WTC11 (cell line): Measurements from ENCODE around the gene HOXA13. TPM values are rescaled to one million over a fixed set of nuclear protein-coding genes. Genes with fewer than 3 reads are reported as not detected.

ENCODE experiments used
- ATAC-seq: fragments of 200-7000 bp; cut with Tn5 transposase; 2 replicates; pipeline ENCODE4 v1.10.0; 2021; ENCODE audit warnings: mild to moderate bottlenecking, moderate library complexity
- CTCF ChIA-PET: fragments of 300-600 bp; sonication (Branson Sonifier 250); formaldehyde crosslinking; loops from one replicate; lab custom pipeline; 2021; ENCODE audit warnings: antibody characterized with exemption; lab: Charles Lee
- POLR2A ChIA-PET: fragments of 350-600 bp; sonication (Branson Sonifier 250); formaldehyde crosslinking; loops from one replicate; lab custom pipeline; 2021; ENCODE audit warnings: antibody characterized with exemption; lab: Charles Lee
- DNase-seq: peaks from one replicate; pipeline ENCODE4 v3.0.0; 2021; ENCODE audit warnings: low spot score
- H3K27ac Mint-ChIP-seq: 2 replicates; pipeline ENCODE4 v1.8.0; 2021; ENCODE audit warnings: mixed read lengths
- H3K27me3 Mint-ChIP-seq: 2 replicates; pipeline ENCODE4 v1.8.0; 2021; ENCODE audit warnings: low read depth, mild to moderate bottlenecking, moderate library complexity, mixed read lengths
- H3K36me3 Mint-ChIP-seq: 2 replicates; pipeline ENCODE4 v1.8.0; 2021; ENCODE audit warnings: mixed read lengths
- H3K4me1 Mint-ChIP-seq: 2 replicates; pipeline ENCODE4 v1.8.0; 2022; ENCODE audit warnings: mixed read lengths
- H3K4me3 Mint-ChIP-seq: 2 replicates; pipeline ENCODE4 v1.8.0; 2021; ENCODE audit warnings: mild to moderate bottlenecking, moderate library complexity, mixed read lengths
- H3K9me3 Mint-ChIP-seq: 2 replicates; pipeline ENCODE4 v1.8.0; 2021; ENCODE audit warnings: mixed read lengths
- ESRRA ChIP-seq: sonication (generic); formaldehyde crosslinking; IDR thresholded peaks from 2 replicates; pipeline ENCODE4 v1.8.1; 2022; ENCODE audit warnings: mild to moderate bottlenecking, missing genetic modification reagents, borderline replicate concordance
- ETV6 ChIP-seq: sonication (generic); formaldehyde crosslinking; IDR thresholded peaks from 2 replicates; pipeline ENCODE4 v1.8.1; 2022; ENCODE audit warnings: mild to moderate bottlenecking, missing genetic modification reagents
- FOXJ3 ChIP-seq: sonication (generic); formaldehyde crosslinking; IDR thresholded peaks from 2 replicates; pipeline ENCODE4 v1.9.0; 2021; ENCODE audit warnings: missing genetic modification reagents, mild to moderate bottlenecking, borderline replicate concordance
- FOXK1 ChIP-seq: sonication (generic); formaldehyde crosslinking; IDR thresholded peaks from 2 replicates; pipeline ENCODE4 v1.8.0; 2022; ENCODE audit warnings: mild to moderate bottlenecking, moderate library complexity, missing genetic modification reagents
- GRHL2 ChIP-seq: fragments of 250-450 bp; sonication (Bioruptor Pico); IDR thresholded peaks from 2 replicates; pipeline ENCODE4 v1.8.0; 2022; ENCODE audit warnings: mild to moderate bottlenecking, moderate library complexity; ENCODE audit not compliant: insufficient replicate concordance, severe bottlenecking
- KAT7 ChIP-seq: sonication (generic); formaldehyde crosslinking; IDR thresholded peaks from 2 replicates; pipeline ENCODE4 v1.8.1; 2023; ENCODE audit warnings: missing genetic modification reagents, mild to moderate bottlenecking, borderline replicate concordance
- NR1H2 ChIP-seq: sonication (generic); formaldehyde crosslinking; IDR thresholded peaks from 2 replicates; pipeline ENCODE4 v1.9.0; 2021; ENCODE audit warnings: mild to moderate bottlenecking, moderate library complexity, missing genetic modification reagents
- RORB ChIP-seq: fragments of 250-450 bp; sonication (Bioruptor Pico); IDR thresholded peaks from 2 replicates; pipeline ENCODE4 v1.9.0; 2021; ENCODE audit warnings: mild to moderate bottlenecking
- TEAD4 ChIP-seq: sonication (generic); formaldehyde crosslinking; IDR thresholded peaks from 2 replicates; pipeline ENCODE4 v1.8.0; 2022; ENCODE audit warnings: mild to moderate bottlenecking, missing genetic modification reagents
- TP53 ChIP-seq: sonication (generic); formaldehyde crosslinking; IDR thresholded peaks from 2 replicates; pipeline ENCODE4 v1.8.1; 2023; ENCODE audit warnings: mild to moderate bottlenecking, missing genetic modification reagents
- ZNF138 ChIP-seq: sonication (generic); formaldehyde crosslinking; conservative IDR thresholded peaks from 2 replicates; pipeline ENCODE4 v1.8.1; 2022; ENCODE audit warnings: mild to moderate bottlenecking, moderate library complexity, missing genetic modification reagents
- total RNA-seq: library from RNA; stranded (reverse); gene quantifications from 3 replicates; pipeline ENCODE4 v1.2.3, GENCODE V29; 2021
- TF ChIP-seq, protein P1 (sequence below): fragments of 250-450 bp; sonication (Bioruptor Pico); IDR thresholded peaks from 2 replicates; pipeline ENCODE4 v1.9.0; 2021; ENCODE audit warnings: mild to moderate bottlenecking, borderline replicate concordance
- TF ChIP-seq, protein P2 (sequence below): sonication (generic); formaldehyde crosslinking; IDR thresholded peaks from 2 replicates; pipeline ENCODE4 v1.8.0; 2022; ENCODE audit warnings: mild to moderate bottlenecking, missing genetic modification reagents
- TF ChIP-seq, protein P3 (sequence below): sonication (generic); formaldehyde crosslinking; IDR thresholded peaks from 2 replicates; pipeline ENCODE4 v1.8.0; 2022; ENCODE audit warnings: mild to moderate bottlenecking, missing genetic modification reagents
- TF ChIP-seq, protein P4 (sequence below): fragments of 200-600 bp; IDR thresholded peaks from 2 replicates; pipeline ENCODE4 v1.8.0; 2022; ENCODE audit warnings: antibody characterized with exemption

The HOXA13 gene
- total RNA-seq, 1 experiment from 2014 or later = not detected

DNA sequence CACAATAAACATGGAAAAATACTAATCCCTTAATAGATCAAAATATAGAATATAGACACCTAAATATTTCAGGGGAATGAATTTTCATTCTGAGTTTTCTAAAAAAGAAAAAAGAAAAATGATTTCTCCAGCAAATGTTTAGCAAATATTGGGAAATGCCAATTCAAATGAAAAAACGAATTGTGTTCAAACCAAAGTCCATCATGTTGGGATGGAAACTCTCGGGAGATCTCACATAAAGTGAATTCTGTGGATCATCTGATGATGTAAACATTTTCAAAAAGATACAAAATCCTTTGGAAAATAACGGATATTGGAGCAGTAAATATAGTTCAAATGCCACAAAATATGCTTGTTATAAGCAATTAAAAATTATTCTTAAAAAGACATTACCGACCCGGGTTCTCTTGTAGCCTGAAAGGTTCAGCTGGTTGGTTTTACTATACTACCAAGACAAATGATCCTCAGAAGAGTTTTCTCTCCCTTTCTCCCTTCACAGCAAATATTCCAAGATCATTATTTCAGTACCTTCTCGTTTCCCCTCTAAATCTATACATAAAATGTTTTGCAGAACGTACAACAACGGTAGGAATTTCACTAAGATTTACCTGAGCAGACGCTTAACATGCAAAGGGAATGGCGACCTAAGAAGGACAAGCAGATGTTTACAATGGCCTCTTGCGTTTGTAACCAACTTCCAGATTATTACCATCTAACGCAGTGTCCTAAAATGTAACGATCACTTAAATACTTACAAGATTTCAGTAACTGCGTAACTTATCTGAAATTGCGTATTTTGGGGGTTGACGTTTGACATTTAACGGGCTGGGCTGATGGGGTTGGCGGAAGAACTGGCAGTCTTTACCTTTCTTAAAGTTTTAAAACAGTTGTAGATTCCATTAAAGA is 2.5 kb downstream of the HOXA13 start:
- Mint-ChIP-seq H3K4me1 (peaks cover 24% of the 10 kb centered on the region), H3K36me3 (no peaks in the 10 kb centered on the region), H3K4me3 (no peak overlapping the region), H3K9me3 (no peaks in the 10 kb centered on the region), H3K27me3 (peaks cover 96% of the 10 kb centered on the region), H3K27ac (no peak overlapping the region)
- POLR2A ChIA-PET = no interaction called here
- no peak for DNase-seq
- CTCF ChIA-PET = no interaction called here
- ATAC-seq = no peak
- no peak for TF ChIP-seq RORB
- TF ChIP-seq FOXK1 (CRISPR knock-in tag) = no peak
- TF ChIP-seq TP53 (CRISPR knock-in tag) = no peak
- TF ChIP-seq, protein P1, sequence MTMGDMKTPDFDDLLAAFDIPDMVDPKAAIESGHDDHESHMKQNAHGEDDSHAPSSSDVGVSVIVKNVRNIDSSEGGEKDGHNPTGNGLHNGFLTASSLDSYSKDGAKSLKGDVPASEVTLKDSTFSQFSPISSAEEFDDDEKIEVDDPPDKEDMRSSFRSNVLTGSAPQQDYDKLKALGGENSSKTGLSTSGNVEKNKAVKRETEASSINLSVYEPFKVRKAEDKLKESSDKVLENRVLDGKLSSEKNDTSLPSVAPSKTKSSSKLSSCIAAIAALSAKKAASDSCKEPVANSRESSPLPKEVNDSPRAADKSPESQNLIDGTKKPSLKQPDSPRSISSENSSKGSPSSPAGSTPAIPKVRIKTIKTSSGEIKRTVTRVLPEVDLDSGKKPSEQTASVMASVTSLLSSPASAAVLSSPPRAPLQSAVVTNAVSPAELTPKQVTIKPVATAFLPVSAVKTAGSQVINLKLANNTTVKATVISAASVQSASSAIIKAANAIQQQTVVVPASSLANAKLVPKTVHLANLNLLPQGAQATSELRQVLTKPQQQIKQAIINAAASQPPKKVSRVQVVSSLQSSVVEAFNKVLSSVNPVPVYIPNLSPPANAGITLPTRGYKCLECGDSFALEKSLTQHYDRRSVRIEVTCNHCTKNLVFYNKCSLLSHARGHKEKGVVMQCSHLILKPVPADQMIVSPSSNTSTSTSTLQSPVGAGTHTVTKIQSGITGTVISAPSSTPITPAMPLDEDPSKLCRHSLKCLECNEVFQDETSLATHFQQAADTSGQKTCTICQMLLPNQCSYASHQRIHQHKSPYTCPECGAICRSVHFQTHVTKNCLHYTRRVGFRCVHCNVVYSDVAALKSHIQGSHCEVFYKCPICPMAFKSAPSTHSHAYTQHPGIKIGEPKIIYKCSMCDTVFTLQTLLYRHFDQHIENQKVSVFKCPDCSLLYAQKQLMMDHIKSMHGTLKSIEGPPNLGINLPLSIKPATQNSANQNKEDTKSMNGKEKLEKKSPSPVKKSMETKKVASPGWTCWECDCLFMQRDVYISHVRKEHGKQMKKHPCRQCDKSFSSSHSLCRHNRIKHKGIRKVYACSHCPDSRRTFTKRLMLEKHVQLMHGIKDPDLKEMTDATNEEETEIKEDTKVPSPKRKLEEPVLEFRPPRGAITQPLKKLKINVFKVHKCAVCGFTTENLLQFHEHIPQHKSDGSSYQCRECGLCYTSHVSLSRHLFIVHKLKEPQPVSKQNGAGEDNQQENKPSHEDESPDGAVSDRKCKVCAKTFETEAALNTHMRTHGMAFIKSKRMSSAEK (CRISPR knock-in tag) = no peak
- no peak for TF ChIP-seq NR1H2 (CRISPR knock-in tag)
- TF ChIP-seq FOXJ3 (CRISPR knock-in tag) = no peak
- no peak for TF ChIP-seq GRHL2
- TF ChIP-seq, protein P2, sequence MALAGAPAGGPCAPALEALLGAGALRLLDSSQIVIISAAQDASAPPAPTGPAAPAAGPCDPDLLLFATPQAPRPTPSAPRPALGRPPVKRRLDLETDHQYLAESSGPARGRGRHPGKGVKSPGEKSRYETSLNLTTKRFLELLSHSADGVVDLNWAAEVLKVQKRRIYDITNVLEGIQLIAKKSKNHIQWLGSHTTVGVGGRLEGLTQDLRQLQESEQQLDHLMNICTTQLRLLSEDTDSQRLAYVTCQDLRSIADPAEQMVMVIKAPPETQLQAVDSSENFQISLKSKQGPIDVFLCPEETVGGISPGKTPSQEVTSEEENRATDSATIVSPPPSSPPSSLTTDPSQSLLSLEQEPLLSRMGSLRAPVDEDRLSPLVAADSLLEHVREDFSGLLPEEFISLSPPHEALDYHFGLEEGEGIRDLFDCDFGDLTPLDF (CRISPR knock-in tag) = no peak
- no peak for TF ChIP-seq ZNF138
- TF ChIP-seq KAT7 (CRISPR knock-in tag) = no peak
- TF ChIP-seq TEAD4 (CRISPR knock-in tag) = no peak
- TF ChIP-seq, protein P3, sequence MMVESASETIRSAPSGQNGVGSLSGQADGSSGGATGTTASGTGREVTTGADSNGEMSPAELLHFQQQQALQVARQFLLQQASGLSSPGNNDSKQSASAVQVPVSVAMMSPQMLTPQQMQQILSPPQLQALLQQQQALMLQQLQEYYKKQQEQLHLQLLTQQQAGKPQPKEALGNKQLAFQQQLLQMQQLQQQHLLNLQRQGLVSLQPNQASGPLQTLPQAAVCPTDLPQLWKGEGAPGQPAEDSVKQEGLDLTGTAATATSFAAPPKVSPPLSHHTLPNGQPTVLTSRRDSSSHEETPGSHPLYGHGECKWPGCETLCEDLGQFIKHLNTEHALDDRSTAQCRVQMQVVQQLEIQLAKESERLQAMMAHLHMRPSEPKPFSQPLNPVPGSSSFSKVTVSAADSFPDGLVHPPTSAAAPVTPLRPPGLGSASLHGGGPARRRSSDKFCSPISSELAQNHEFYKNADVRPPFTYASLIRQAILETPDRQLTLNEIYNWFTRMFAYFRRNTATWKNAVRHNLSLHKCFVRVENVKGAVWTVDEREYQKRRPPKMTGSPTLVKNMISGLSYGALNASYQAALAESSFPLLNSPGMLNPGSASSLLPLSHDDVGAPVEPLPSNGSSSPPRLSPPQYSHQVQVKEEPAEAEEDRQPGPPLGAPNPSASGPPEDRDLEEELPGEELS (CRISPR knock-in tag) = no peak

DNA sequence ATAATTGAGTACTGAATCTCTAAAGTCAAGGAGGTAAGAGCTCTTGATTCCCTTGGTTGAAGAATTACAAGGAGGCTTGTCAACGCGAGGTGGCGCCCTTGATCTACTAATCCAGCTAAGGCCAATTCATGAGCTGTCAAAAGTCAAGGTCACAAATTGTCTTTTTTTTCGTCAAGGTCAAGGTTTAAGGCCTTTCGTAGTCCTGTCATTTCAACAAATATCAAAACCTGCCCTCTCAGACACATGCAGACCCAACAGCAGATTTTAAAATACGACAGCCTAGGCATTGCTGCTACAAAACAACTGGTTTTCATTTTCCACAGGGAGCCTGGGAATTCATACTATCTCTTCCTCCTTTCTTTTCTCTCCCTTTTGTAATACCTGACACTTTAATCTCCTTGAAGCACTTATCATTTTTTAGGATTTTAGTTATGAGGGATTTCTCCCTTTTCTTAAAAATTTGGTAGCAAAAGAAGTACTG is 3.6 kb downstream of the HOXA13 start:
- no peak for ATAC-seq
- Mint-ChIP-seq H3K4me3 (no peak overlapping the region), H3K27ac (no peak overlapping the region), H3K36me3 (no peaks in the 10 kb centered on the region), H3K9me3 (no peaks in the 10 kb centered on the region), H3K4me1 (peaks cover 17% of the 10 kb centered on the region), H3K27me3 (peaks cover 96% of the 10 kb centered on the region)
- CTCF ChIA-PET = interaction anchor here (0.5 to 4.2 kb wide), 66 partner anchors 9 to 1430 kb away, joined by 3 to 32 read pairs (median 4); partner anchors contain the start of genes EVX1, HIBADH, HOXA11 and TAX1BP1
- TF ChIP-seq ETV6 (CRISPR knock-in tag) = no peak
- TF ChIP-seq ESRRA = peak; percentile 92; the same call in 1 of the 2 replicates
- TF ChIP-seq, protein P4, sequence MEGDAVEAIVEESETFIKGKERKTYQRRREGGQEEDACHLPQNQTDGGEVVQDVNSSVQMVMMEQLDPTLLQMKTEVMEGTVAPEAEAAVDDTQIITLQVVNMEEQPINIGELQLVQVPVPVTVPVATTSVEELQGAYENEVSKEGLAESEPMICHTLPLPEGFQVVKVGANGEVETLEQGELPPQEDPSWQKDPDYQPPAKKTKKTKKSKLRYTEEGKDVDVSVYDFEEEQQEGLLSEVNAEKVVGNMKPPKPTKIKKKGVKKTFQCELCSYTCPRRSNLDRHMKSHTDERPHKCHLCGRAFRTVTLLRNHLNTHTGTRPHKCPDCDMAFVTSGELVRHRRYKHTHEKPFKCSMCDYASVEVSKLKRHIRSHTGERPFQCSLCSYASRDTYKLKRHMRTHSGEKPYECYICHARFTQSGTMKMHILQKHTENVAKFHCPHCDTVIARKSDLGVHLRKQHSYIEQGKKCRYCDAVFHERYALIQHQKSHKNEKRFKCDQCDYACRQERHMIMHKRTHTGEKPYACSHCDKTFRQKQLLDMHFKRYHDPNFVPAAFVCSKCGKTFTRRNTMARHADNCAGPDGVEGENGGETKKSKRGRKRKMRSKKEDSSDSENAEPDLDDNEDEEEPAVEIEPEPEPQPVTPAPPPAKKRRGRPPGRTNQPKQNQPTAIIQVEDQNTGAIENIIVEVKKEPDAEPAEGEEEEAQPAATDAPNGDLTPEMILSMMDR = peak; percentile 55
- POLR2A ChIA-PET = interaction anchor here (0.5 kb wide), 1 partner anchor 812 kb away, joined by 3 read pairs; no protein-coding TSS in a partner anchor
- peak; percentile 90 for DNase-seq
